ENCODE results near the gene ACSL3. TPM values are rescaled to one million over a fixed set of nuclear protein-coding genes. Genes with fewer than 3 reads are reported as not detected.

Gene ACSL3
- total RNA-seq, 2 donors from 2014 or later = 116 to 162 TPM

- no peak for TF ChIP-seq CTCF (IDR thresholded peaks at IDR 0.05)
- Histone ChIP-seq H3K9me3 (no peaks in the 10 kb centered on the region), H3K4me3 (no peak overlapping the region), H3K27ac (no peak overlapping the region), H3K4me1 (no peaks in the 10 kb centered on the region), H3K9ac (ENCODE audit: low read depth in 2 of 2, low read length in 2 of 2) (no peak overlapping the region), H3K36me3 (no peaks in the 10 kb centered on the region), H3K27me3 (no peaks in the 10 kb centered on the region)
- DNase-seq = no peak
- intact Hi-C loops (cut with DNase I) = no loop called here
Observed at GRCh38 chr2:222825031-222825430, 35.8 kb upstream of the ACSL3 start.

- Histone ChIP-seq H3K4me1 (no peaks in the 10 kb centered on the region), H3K27ac (no peak overlapping the region), H3K4me3 (no peak overlapping the region), H3K36me3 (no peaks in the 10 kb centered on the region), H3K9me3 (no peaks in the 10 kb centered on the region), H3K27me3 (no peaks in the 10 kb centered on the region), H3K9ac (ENCODE audit: low read depth in 2 of 2, low read length in 2 of 2) (no peak overlapping the region)
- no peak for DNase-seq
- intact Hi-C loops (cut with DNase I) = no loop called here
- no peak for TF ChIP-seq CTCF (IDR thresholded peaks at IDR 0.05)
Observed at GRCh38 chr2:222827417-222827816, 33.4 kb upstream of the ACSL3 start.

GRCh38 chr2:222828572-222828971 is 32.3 kb upstream of the ACSL3 start:
- no peak overlapping the region for H3K9ac ChIP-seq (ENCODE audit: low read depth in 2 of 2, low read length in 2 of 2)
- TF ChIP-seq CTCF (IDR thresholded peaks at IDR 0.05) = no peak
- no peak for DNase-seq
- H3K4me3 ChIP-seq = no peak overlapping the region
- H3K27me3 ChIP-seq = no peaks in the 10 kb centered on the region
- no peak overlapping the region for H3K27ac ChIP-seq
- intact Hi-C loops (cut with DNase I) = no loop called here
- H3K4me1 ChIP-seq = no peaks in the 10 kb centered on the region
- H3K36me3 ChIP-seq = no peaks in the 10 kb centered on the region
- no peaks in the 10 kb centered on the region for H3K9me3 ChIP-seq

- no peak for DNase-seq
- TF ChIP-seq CTCF (IDR thresholded peaks at IDR 0.05) = no peak
- Histone ChIP-seq H3K27me3 (no peaks in the 10 kb centered on the region), H3K4me1 (no peaks in the 10 kb centered on the region), H3K9me3 (no peaks in the 10 kb centered on the region), H3K4me3 (no peak overlapping the region), H3K36me3 (no peaks in the 10 kb centered on the region), H3K27ac (no peak overlapping the region), H3K9ac (ENCODE audit: low read depth in 2 of 2, low read length in 2 of 2) (no peak overlapping the region)
- intact Hi-C loops (cut with DNase I) = no loop called here
Observed at GRCh38 chr2:222830164-222830563, 30.7 kb upstream of the ACSL3 start.

- no peaks in the 10 kb centered on the region for H3K4me1 ChIP-seq
- H3K4me3 ChIP-seq = no peak overlapping the region
- no peak overlapping the region for H3K9ac ChIP-seq (ENCODE audit: low read depth in 2 of 2, low read length in 2 of 2)
- H3K27ac ChIP-seq = no peak overlapping the region
- intact Hi-C loops (cut with DNase I) = no loop called here
- H3K9me3 ChIP-seq = no peaks in the 10 kb centered on the region
- TF ChIP-seq CTCF (IDR thresholded peaks at IDR 0.05) = no peak
- DNase-seq = no peak
- no peaks in the 10 kb centered on the region for H3K36me3 ChIP-seq
- H3K27me3 ChIP-seq = no peaks in the 10 kb centered on the region
Observed at GRCh38 chr2:222833410-222833809, 27.4 kb upstream of the ACSL3 start.
